ENCODE results near the gene CD302.

DNA sequence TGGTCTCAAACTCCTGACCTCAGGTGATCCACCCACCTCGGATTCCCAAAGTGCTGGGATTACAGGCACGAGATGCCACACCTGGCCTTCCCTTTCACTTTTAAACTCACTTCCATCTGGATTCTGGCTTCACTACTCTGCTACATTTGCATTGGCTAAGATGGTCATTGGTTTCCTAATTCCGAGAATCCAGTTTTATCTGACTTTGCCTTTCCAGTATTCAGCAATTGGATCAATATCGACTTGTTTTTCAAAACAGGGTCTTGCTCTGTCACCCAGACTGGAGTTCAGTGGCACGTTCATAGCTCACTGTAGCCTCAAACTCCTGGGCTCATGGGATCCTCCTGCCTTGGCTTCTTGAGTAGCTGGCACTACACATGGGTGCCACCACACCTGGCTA, 4.7 kb upstream of the CD302 start:
- TF ChIP-seq, protein P1, sequence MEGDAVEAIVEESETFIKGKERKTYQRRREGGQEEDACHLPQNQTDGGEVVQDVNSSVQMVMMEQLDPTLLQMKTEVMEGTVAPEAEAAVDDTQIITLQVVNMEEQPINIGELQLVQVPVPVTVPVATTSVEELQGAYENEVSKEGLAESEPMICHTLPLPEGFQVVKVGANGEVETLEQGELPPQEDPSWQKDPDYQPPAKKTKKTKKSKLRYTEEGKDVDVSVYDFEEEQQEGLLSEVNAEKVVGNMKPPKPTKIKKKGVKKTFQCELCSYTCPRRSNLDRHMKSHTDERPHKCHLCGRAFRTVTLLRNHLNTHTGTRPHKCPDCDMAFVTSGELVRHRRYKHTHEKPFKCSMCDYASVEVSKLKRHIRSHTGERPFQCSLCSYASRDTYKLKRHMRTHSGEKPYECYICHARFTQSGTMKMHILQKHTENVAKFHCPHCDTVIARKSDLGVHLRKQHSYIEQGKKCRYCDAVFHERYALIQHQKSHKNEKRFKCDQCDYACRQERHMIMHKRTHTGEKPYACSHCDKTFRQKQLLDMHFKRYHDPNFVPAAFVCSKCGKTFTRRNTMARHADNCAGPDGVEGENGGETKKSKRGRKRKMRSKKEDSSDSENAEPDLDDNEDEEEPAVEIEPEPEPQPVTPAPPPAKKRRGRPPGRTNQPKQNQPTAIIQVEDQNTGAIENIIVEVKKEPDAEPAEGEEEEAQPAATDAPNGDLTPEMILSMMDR (IDR thresholded peaks at IDR 0.05; ENCODE audit: insufficient read depth, low read depth, low read length) = no peak
- TF ChIP-seq EZH2 (IDR thresholded peaks at IDR 0.05; ENCODE audit: insufficient read depth, low read length) = no peak

Measured in astrocyte (in vitro differentiated cells and primary cell).